SH-SY5Y (cell line): ENCODE measurements around the gene UBE2D3.

Experiments
- GATA2 ChIP-seq: IDR thresholded peaks from 2 replicates; pipeline ENCODE4 v1.6.1; 2011; ENCODE audit warnings: mild to moderate bottlenecking, low read depth, low read length
- GATA3 ChIP-seq: IDR thresholded peaks from 2 replicates; pipeline ENCODE4 v1.6.1; 2011; ENCODE audit warnings: low read depth, mild to moderate bottlenecking, low read length, moderate library complexity

DNA sequence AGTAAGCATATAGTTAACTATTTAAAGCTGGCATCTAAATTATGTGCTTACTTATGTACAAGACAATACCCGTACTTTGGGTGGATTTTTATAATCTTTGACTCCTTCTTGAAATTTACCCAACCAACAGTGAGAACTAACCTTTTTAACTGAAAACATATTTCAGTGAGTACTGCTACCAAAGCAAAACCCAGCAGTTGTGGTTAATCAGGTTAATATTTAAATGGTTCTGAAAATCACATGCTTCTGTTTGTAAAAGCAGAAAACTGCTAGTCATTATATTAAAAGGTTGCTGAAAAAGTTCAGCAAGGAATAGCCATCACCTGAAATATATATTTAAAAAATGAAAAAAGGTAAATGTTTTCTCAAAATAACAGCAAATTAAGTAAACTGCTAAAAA, 20.0 kb downstream of the UBE2D3 start:
- no peak for TF ChIP-seq GATA2
- no peak for TF ChIP-seq GATA3
